Measurements from ENCODE around the gene ABCC11. TPM values are rescaled to one million over a fixed set of nuclear protein-coding genes. Genes with fewer than 3 reads are reported as not detected.

The ABCC11 gene
- total RNA-seq, 2 donors from 2014 or later = 0.70 TPM; not detected in 1

DNA sequence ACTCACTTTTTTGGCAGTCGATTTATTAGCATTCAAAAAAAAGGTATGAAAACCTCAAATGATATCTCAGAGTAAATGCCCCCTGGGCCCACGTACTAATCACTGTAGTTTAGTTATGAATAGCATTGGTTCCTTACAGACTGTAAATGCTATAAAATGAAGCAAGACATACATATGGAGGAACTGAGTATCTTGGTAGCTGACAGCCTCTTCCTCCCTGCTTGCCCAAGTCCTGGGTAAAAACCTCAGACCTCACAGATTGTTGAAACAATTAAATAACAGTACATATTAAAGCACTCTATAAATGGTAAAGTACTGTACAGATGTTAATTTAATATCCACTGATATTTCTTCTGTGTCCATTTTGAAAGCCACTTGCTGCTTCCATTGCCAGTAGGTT, 33.2 kb upstream of the ABCC11 start:
- Histone ChIP-seq H3K36me3 (ENCODE audit: control insufficient read depth, insufficient read depth, low read length) (peaks cover 58% of the 10 kb centered on the region), H3K4me1 (ENCODE audit: control insufficient read depth, insufficient read depth, low read length) (no peaks in the 10 kb centered on the region), H3K9me3 (ENCODE audit: control insufficient read depth, low read length) (peaks cover 13% of the 10 kb centered on the region), H3K4me3 (ENCODE audit: low read length) (no peak overlapping the region), H3K27me3 (ENCODE audit: control insufficient read depth, insufficient read depth, low read length, poor library complexity, severe bottlenecking) (no peaks in the 10 kb centered on the region), H3K9ac (ENCODE audit: extremely low read depth, low read length, poor library complexity, severe bottlenecking) (no peak overlapping the region), H3K27ac (ENCODE audit: low read depth, low read length) (no peak overlapping the region)
- no peak for DNase-seq
- Mint-ChIP-seq H3K9me3 (peaks cover 2% of the 10 kb centered on the region), H3K4me3 (no peak overlapping the region), H3K27ac (no peak overlapping the region), H3K36me3 (ENCODE audit: low read depth) (peaks cover 31% of the 10 kb centered on the region), H3K27me3 (ENCODE audit: insufficient read depth) (no peaks in the 10 kb centered on the region), H3K4me1 (peaks cover 10% of the 10 kb centered on the region)
- WGBS, 2 experiments (ENCODE audit: insufficient coverage in 1 of 2, insufficient read length in 1 of 2) = 94 to 98% methylated on average over 2 of the region's 2 CpGs
- TF ChIP-seq, protein P1, sequence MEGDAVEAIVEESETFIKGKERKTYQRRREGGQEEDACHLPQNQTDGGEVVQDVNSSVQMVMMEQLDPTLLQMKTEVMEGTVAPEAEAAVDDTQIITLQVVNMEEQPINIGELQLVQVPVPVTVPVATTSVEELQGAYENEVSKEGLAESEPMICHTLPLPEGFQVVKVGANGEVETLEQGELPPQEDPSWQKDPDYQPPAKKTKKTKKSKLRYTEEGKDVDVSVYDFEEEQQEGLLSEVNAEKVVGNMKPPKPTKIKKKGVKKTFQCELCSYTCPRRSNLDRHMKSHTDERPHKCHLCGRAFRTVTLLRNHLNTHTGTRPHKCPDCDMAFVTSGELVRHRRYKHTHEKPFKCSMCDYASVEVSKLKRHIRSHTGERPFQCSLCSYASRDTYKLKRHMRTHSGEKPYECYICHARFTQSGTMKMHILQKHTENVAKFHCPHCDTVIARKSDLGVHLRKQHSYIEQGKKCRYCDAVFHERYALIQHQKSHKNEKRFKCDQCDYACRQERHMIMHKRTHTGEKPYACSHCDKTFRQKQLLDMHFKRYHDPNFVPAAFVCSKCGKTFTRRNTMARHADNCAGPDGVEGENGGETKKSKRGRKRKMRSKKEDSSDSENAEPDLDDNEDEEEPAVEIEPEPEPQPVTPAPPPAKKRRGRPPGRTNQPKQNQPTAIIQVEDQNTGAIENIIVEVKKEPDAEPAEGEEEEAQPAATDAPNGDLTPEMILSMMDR (conservative IDR thresholded peaks at IDR 0.05) = no peak

DNA sequence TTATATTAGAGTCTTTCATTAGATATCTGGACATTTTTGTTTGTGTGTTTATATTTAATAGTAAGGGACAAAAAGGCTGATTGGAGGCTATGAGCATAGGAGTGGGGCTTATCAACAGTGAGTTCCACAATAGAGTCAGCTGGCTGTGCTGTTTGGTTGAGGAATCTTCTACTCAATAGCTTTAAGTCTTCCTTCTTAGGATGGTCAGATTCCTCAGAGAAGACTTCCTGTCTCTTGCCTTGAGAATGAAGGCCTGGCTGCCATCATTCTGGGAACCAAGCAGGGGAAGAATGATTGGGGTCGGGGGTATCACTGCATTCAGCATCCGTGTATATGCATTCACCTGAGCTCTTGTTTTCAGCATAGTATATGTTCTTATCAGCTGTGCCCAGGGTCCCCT, 31.9 kb upstream of the ABCC11 start:
- H3K36me3 Mint-ChIP-seq (ENCODE audit: low read depth) = peaks cover 22% of the 10 kb centered on the region
- Histone ChIP-seq H3K4me1 (ENCODE audit: control insufficient read depth, insufficient read depth, low read length) (no peaks in the 10 kb centered on the region), H3K27me3 (ENCODE audit: control insufficient read depth, insufficient read depth, low read length, poor library complexity, severe bottlenecking) (no peaks in the 10 kb centered on the region), H3K9ac (ENCODE audit: extremely low read depth, low read length, poor library complexity, severe bottlenecking) (no peak overlapping the region), H3K9me3 (ENCODE audit: control insufficient read depth, low read length) (peaks cover under 1% of the 10 kb centered on the region), H3K36me3 (ENCODE audit: control insufficient read depth, insufficient read depth, low read length) (peaks cover 51% of the 10 kb centered on the region), H3K27ac (ENCODE audit: low read depth, low read length) (no peak overlapping the region), H3K4me3 (ENCODE audit: low read length) (no peak overlapping the region)
- no peak overlapping the region for H3K4me3 Mint-ChIP-seq
- TF ChIP-seq, protein P1 (conservative IDR thresholded peaks at IDR 0.05) = no peak
- DNase-seq = no peak
- no peak overlapping the region for H3K27ac Mint-ChIP-seq
- no peaks in the 10 kb centered on the region for H3K27me3 Mint-ChIP-seq (ENCODE audit: insufficient read depth)
- H3K9me3 Mint-ChIP-seq = no peaks in the 10 kb centered on the region
- peaks cover 9% of the 10 kb centered on the region for H3K4me1 Mint-ChIP-seq
- WGBS, 2 experiments (ENCODE audit: insufficient coverage in 1 of 2, insufficient read length in 1 of 2) = 84 to 100% methylated on average over 1 to 2 of the region's 2 CpGs

DNA sequence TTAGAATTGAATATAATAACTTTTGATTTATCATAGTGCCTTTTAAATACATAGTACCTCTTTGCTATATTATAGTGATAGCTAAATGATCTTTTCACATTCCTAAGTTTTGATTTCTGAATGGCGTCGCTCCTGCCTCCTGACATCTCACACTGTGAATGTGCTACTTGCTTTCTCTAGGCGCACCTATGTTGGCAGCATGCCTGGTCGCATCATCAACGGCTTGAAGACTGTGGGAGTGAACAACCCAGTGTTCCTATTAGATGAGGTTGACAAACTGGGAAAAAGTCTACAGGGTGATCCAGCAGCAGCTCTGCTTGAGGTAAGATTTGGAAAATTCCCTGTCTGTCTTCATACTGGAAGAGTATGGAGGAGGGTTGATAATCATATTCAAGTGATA, 29.8 kb upstream of the ABCC11 start:
- Mint-ChIP-seq H3K27me3 (ENCODE audit: insufficient read depth) (no peaks in the 10 kb centered on the region), H3K4me3 (no peak overlapping the region), H3K36me3 (ENCODE audit: low read depth) (peaks cover 17% of the 10 kb centered on the region), H3K27ac (no peak overlapping the region), H3K9me3 (no peaks in the 10 kb centered on the region), H3K4me1 (peaks cover 9% of the 10 kb centered on the region)
- H3K9me3 ChIP-seq (ENCODE audit: control insufficient read depth, low read length) = no peaks in the 10 kb centered on the region
- no peak overlapping the region for H3K9ac ChIP-seq (ENCODE audit: extremely low read depth, low read length, poor library complexity, severe bottlenecking)
- H3K4me1 ChIP-seq (ENCODE audit: control insufficient read depth, insufficient read depth, low read length) = no peaks in the 10 kb centered on the region
- no peak overlapping the region for H3K27ac ChIP-seq (ENCODE audit: low read depth, low read length)
- H3K36me3 ChIP-seq (ENCODE audit: control insufficient read depth, insufficient read depth, low read length) = peaks cover 36% of the 10 kb centered on the region
- WGBS, 2 experiments (ENCODE audit: insufficient coverage in 1 of 2, insufficient read length in 1 of 2) = 95 to 100% methylated on average over 2 to 5 of the region's 5 CpGs
- no peak for DNase-seq
- TF ChIP-seq, protein P1 (conservative IDR thresholded peaks at IDR 0.05) = no peak
- H3K27me3 ChIP-seq (ENCODE audit: control insufficient read depth, insufficient read depth, low read length, poor library complexity, severe bottlenecking) = no peaks in the 10 kb centered on the region
- no peak overlapping the region for H3K4me3 ChIP-seq (ENCODE audit: low read length)

All from endodermal cell (in vitro differentiated cells).